Right lobe of liver (tissue), 6 donors: Measurements from ENCODE around the gene MAST2. TPM values are rescaled to one million over a fixed set of nuclear protein-coding genes. Genes with fewer than 3 reads are reported as not detected.
A peak's percentile ranks its signal among the peaks of the same experiment; 100 is the strongest.

Experiments used
- ATAC-seq, 4 donors: fragments of 200-7000 bp; cut with Tn5 transposase; one replicate each; pipeline ENCODE4 v1.9.1; 2020; ENCODE audit warnings: mild to moderate bottlenecking in 4 of 4, moderate library complexity in 4 of 4
- DNase-seq, 3 donors: peaks; one replicate each; pipeline ENCODE4 v3.0.0-alpha.2; 2020
- H3K27ac ChIP-seq, 3 donors: fragments of 200-600 bp; one replicate each; pipeline ENCODE4 v1.8.0; 2022
- H3K27me3 ChIP-seq, 2 donors: fragments of 200-600 bp; one replicate each; pipeline ENCODE4 v1.8.0; 2022
- H3K36me3 ChIP-seq, 4 donors: fragments of 200-600 bp; sonication (generic) in 1 of 4; one replicate each; pipeline versions ENCODE4 v1.5.1 to v1.8.0; 2017 to 2022; ENCODE audit warnings: control low read depth in 1 of 4
- H3K4me1 ChIP-seq, 4 donors: fragments of 200-600 bp; sonication (generic) in 1 of 4; one replicate each; pipeline versions ENCODE4 v1.5.1 to v1.8.0; 2017 to 2022; ENCODE audit warnings: control low read depth in 1 of 4
- H3K4me3 ChIP-seq, 3 donors: fragments of 200-600 bp; one replicate each; pipeline ENCODE4 v1.8.0; 2022
- H3K9me3 ChIP-seq, 4 donors: fragments of 200-600 bp; sonication (generic) in 1 of 4; one replicate each; pipeline versions ENCODE4 v1.5.1 to v1.8.0; 2017 to 2022; ENCODE audit warnings: control low read depth in 1 of 4
- CTCF ChIP-seq, 4 donors: fragments of 200-600 bp in 3 of 4; fragments of 450-650 bp in 1 of 4; IDR thresholded peaks; one replicate each; pipeline versions ENCODE4 v1.5.1 to v1.8.0; 2016 to 2022; ENCODE audit warnings: antibody characterized with exemption in 4 of 4, mild to moderate bottlenecking in 2 of 4
- POLR2A ChIP-seq: fragments of 450-650 bp; IDR thresholded peaks from one replicate; pipeline ENCODE4 v1.6.1; 2017; ENCODE audit warnings: antibody characterized with exemption, mild to moderate bottlenecking
- WGBS: methylation state at CpG from one replicate; pipeline ENCODE4 v1.1.6; 2018; ENCODE audit warnings: low coverage, low lambda C conversion rate; ENCODE audit not compliant: insufficient coverage; ENCODE audit errors: missing lambda C conversion rate; 5-methylcytosine and 5-hydroxymethylcytosine counted together
- intact Hi-C, 2 donors: fragments of 100-400 bp; cut with DNase I; formaldehyde crosslinking; loops; one replicate each; pipeline versions ENCODE4 v1.11.2 to v1.14.1; 2022
- total RNA-seq, 6 experiments: library from RNA; depleted of rRNA in 2 of 6; stranded (reverse); fragments of >200 nt in 2 of 6; fragmentation: NEBNext Ultra II Directional in 3 of 6; extraction: Animal tissue kit (Norgen Biotek cat#: 25700) in 3 of 6; gene quantifications; one replicate each; pipeline versions ENCODE4 v1.1.0 to v1.2.4, GENCODE V29; 2016 to 2023
- donor health status: DM: no; HTN: yes; CAD: no.
- donor health status: DM: no; HTN: no; CAD: no.
- donor health status: DM: no; HTN: no; CAD: no.
- donor health status: DM: no; HTN: yes; CAD: no.
- donor health status: DM: no; HTN: yes; CAD: no.

MAST2 gene
- total RNA-seq, 6 experiments from 2014 or later = 9.9 to 14.9 (median 12.3) TPM

- Histone ChIP-seq H3K27ac (no peak overlapping the region), H3K9me3 (no peaks in the 10 kb centered on the region), H3K4me3 (no peak overlapping the region), H3K27me3 (no peaks in the 10 kb centered on the region), H3K36me3 (no peaks in the 10 kb centered on the region), H3K4me1 (peaks cover 0 to 26% (median 6%) of the 10 kb centered on the region in 4 donors)
- intact Hi-C loops = no loop called here
- ATAC-seq (no peak), DNase-seq (no peak)
- 86% methylated on average over 2 of the region's 3 CpGs for WGBS
- no peak for TF ChIP-seq CTCF (IDR thresholded peaks at IDR 0.05)
- no peak for TF ChIP-seq POLR2A
These were observed 173.2 kb downstream of the MAST2 start for GRCh38 chr1:45976623-45977022.

- no peak for TF ChIP-seq POLR2A
- TF ChIP-seq CTCF (IDR thresholded peaks at IDR 0.05) = no peak
- no peak for DNase-seq
- Histone ChIP-seq H3K4me1 (peaks cover 0 to 26% (median 6%) of the 10 kb centered on the region in 4 donors), H3K9me3 (no peaks in the 10 kb centered on the region), H3K36me3 (no peaks in the 10 kb centered on the region), H3K27me3 (no peaks in the 10 kb centered on the region), H3K27ac (peak overlapping the region; percentile 47 to 73 (median 65)), H3K4me3 (no peak overlapping the region)
- WGBS = 36% methylated on average over 2 of the region's 2 CpGs
- peak; percentile 76 to 84 (median 77) for ATAC-seq
- intact Hi-C loops = no loop called here
These were observed 175.8 kb downstream of the MAST2 start for GRCh38 chr1:45979074-45979777.

- intact Hi-C loops = no loop called here
- DNase-seq (no peak), ATAC-seq (no peak)
- H3K9me3 ChIP-seq = no peaks in the 10 kb centered on the region
- H3K27me3 ChIP-seq = no peaks in the 10 kb centered on the region
- no peak for TF ChIP-seq CTCF (IDR thresholded peaks at IDR 0.05)
- no peak for TF ChIP-seq POLR2A
- WGBS = 87% methylated on average over 5 of the region's 5 CpGs
- peak overlapping the region; percentile 47 to 73 (median 65) for H3K27ac ChIP-seq
- H3K36me3 ChIP-seq = no peaks in the 10 kb centered on the region
- peaks cover 0 to 24% (median 6%) of the 10 kb centered on the region in 4 donors for H3K4me1 ChIP-seq
- H3K4me3 ChIP-seq = no peak overlapping the region
These were observed 176.4 kb downstream of the MAST2 start for GRCh38 chr1:45979778-45980176.

- TF ChIP-seq POLR2A = no peak
- no peak for TF ChIP-seq CTCF (IDR thresholded peaks at IDR 0.05)
- Histone ChIP-seq H3K9me3 (no peaks in the 10 kb centered on the region), H3K27me3 (no peaks in the 10 kb centered on the region), H3K27ac (no peak overlapping the region), H3K4me3 (no peak overlapping the region), H3K4me1 (peaks cover 0 to 19% (median 6%) of the 10 kb centered on the region in 4 donors), H3K36me3 (no peaks in the 10 kb centered on the region)
- ATAC-seq (no peak), DNase-seq (no peak)
- intact Hi-C loops = no loop called here
- WGBS = 100% methylated on average over 2 of the region's 2 CpGs
These were observed 178.9 kb downstream of the MAST2 start for GRCh38 chr1:45982359-45982758.
